Body of pancreas (tissue), 4 donors: Measurements from ENCODE around the gene SKAP2. TPM values are rescaled to one million over a fixed set of nuclear protein-coding genes. Genes with fewer than 3 reads are reported as not detected.

Experiments
- ATAC-seq: fragments of 150-250 bp; one replicate; pipeline ENCODE4 v1.9.1; 2016
- DNase-seq, 4 donors: peaks; one replicate each; pipeline ENCODE4 v3.0.0-alpha.2; 2019
- H3K27ac ChIP-seq, 4 donors: fragments of 200-600 bp; sonication (generic); 1 replicate in 3 of 4; 2 replicates in 1 of 4; pipeline versions ENCODE4 v1.5.1 to v1.6.1; 2016 to 2019; ENCODE audit warnings: mild to moderate bottlenecking in 1 of 4, mixed read lengths in 1 of 4, moderate library complexity in 1 of 4
- H3K27me3 ChIP-seq, 2 donors: fragments of 200-600 bp; sonication (generic); one replicate each; pipeline ENCODE4 v1.6.0; 2016; ENCODE audit warnings: mild to moderate bottlenecking in 1 of 2
- H3K36me3 ChIP-seq, 2 donors: fragments of 200-600 bp; sonication (generic); replicated peaks in 1 of 2; 2 replicates each; pipeline ENCODE4 v1.5.1; 2016; ENCODE audit warnings: low read depth in 2 of 2; ENCODE audit not compliant: insufficient read depth in 1 of 2
- H3K4me1 ChIP-seq: fragments of 200-600 bp; sonication (generic); one replicate; pipeline ENCODE4 v1.6.0; 2016
- H3K4me3 ChIP-seq, 2 donors: fragments of 200-600 bp; sonication (generic); 1 replicate in 1 of 2; 2 replicates in 1 of 2; pipeline ENCODE4 v1.5.1; 2016 to 2019
- H3K9me3 ChIP-seq, 3 donors: fragments of 200-600 bp; sonication (generic); 1 replicate in 2 of 3; 2 replicates in 1 of 3; pipeline ENCODE4 v1.5.1; 2016
- POLR2A ChIP-seq, 3 donors: fragments of 450-650 bp; IDR thresholded peaks; one replicate each; pipeline ENCODE4 v1.6.1; 2016; ENCODE audit warnings: antibody characterized with exemption in 3 of 3, mild to moderate bottlenecking in 2 of 3
- WGBS, 2 donors: methylation state at CpG; one replicate each; pipeline ENCODE4 v1.1.5; 2017; 5-methylcytosine and 5-hydroxymethylcytosine counted together
- intact Hi-C: fragments of 100-400 bp; cut with DNase I; formaldehyde crosslinking; loops from one replicate; pipeline ENCODE4 v1.15.1; 2023
- total RNA-seq, 2 donors: library from RNA; depleted of rRNA; stranded (reverse); fragments of >200 nt; gene quantifications; one replicate each; pipeline ENCODE4 v1.1.0, GENCODE V29; 2016
- TF ChIP-seq, protein P1 (sequence below), 7 experiments: fragments of 450-650 bp in 4 of 7; fragments of 200-600 bp in 3 of 7; sonication (generic) in 3 of 7; IDR thresholded peaks; one replicate each; pipeline ENCODE4 v1.5.1; 2016 to 2019; ENCODE audit warnings: antibody characterized with exemption in 7 of 7

SKAP2 gene
- total RNA-seq, 2 donors from 2014 or later = 8.6 to 12.7 TPM

DNA sequence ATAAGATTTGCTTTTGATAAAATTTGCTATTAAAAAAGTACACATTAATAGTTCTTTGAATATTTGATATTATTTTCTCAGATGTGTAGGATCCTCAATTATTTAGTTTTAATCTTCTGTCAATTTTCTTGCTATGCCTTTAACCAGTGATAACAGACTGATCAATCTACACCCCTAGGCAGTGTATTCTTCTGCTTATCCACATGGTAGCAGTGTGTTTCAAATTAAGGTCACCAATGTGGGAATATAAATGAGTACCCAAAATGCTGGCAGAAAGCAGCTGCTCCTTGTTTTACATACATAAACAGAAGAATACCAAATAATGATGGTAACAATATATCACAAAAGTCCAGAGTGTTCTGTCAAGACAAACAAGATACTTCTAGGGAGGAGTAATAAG lies 87.0 kb downstream of the SKAP2 start:
- no peak for TF ChIP-seq POLR2A (IDR thresholded peaks at IDR 0.05)
- TF ChIP-seq, protein P1, sequence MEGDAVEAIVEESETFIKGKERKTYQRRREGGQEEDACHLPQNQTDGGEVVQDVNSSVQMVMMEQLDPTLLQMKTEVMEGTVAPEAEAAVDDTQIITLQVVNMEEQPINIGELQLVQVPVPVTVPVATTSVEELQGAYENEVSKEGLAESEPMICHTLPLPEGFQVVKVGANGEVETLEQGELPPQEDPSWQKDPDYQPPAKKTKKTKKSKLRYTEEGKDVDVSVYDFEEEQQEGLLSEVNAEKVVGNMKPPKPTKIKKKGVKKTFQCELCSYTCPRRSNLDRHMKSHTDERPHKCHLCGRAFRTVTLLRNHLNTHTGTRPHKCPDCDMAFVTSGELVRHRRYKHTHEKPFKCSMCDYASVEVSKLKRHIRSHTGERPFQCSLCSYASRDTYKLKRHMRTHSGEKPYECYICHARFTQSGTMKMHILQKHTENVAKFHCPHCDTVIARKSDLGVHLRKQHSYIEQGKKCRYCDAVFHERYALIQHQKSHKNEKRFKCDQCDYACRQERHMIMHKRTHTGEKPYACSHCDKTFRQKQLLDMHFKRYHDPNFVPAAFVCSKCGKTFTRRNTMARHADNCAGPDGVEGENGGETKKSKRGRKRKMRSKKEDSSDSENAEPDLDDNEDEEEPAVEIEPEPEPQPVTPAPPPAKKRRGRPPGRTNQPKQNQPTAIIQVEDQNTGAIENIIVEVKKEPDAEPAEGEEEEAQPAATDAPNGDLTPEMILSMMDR (IDR thresholded peaks at IDR 0.05) = no peak
- no peaks in the 10 kb centered on the region for H3K27me3 ChIP-seq
- no peak overlapping the region for H3K27ac ChIP-seq
- no peaks in the 10 kb centered on the region for H3K36me3 ChIP-seq
- ATAC-seq = no peak
- H3K4me3 ChIP-seq = no peak overlapping the region
- intact Hi-C loops = no loop called here
- DNase-seq = no peak
- no peaks in the 10 kb centered on the region for H3K4me1 ChIP-seq
- H3K9me3 ChIP-seq = no peaks in the 10 kb centered on the region

DNA sequence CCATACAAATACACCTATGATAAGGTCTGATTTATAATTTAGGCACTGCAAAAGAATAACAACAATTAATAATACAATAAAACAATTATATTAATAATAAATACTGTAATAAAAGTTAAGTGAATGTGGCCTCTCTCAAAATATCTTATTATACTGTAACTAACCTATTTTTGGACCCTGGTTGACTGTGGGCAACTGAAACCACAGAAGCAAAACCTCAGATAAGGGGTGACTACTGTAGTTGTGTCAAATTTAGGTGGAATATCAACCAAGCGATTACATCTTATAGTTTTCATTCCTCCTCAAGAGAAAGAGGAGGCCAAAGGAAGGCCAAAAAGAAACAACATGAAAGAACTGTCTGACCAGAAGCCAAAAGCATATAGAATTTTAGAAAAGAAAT lies 103.9 kb downstream of the SKAP2 start:
- H3K36me3 ChIP-seq = no peaks in the 10 kb centered on the region
- intact Hi-C loops = no loop called here
- WGBS, 2 donors = 67 to 89% methylated on average over 1 of the region's 1 CpG
- H3K4me3 ChIP-seq = no peak overlapping the region
- TF ChIP-seq POLR2A (IDR thresholded peaks at IDR 0.05) = no peak
- TF ChIP-seq, protein P1 (IDR thresholded peaks at IDR 0.05) = no peak
- H3K4me1 ChIP-seq = no peaks in the 10 kb centered on the region
- H3K9me3 ChIP-seq = no peaks in the 10 kb centered on the region
- no peak overlapping the region for H3K27ac ChIP-seq
- no peak for ATAC-seq
- DNase-seq = no peak
- H3K27me3 ChIP-seq = no peaks in the 10 kb centered on the region

DNA sequence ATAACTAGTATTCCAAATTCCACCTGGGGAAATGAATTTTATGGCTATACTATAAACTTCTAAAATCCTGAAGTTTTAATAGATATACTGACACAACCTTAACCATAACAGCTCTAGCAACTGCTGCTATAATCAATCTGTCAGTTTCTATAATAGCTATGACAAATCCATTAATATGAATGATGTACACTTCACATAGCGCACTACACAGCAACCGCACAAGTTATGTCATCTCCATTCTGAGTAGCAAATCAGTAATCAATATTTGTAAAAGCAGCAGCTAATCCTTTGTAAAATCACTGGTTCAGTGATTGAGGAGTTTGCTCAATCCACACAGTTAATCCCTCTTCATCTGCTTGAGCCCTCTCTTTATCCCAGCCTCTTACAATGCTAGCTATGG lies 105.3 kb downstream of the SKAP2 start:
- Histone ChIP-seq H3K4me1 (no peaks in the 10 kb centered on the region), H3K36me3 (no peaks in the 10 kb centered on the region), H3K27me3 (no peaks in the 10 kb centered on the region), H3K9me3 (no peaks in the 10 kb centered on the region), H3K4me3 (no peak overlapping the region), H3K27ac (no peak overlapping the region)
- ATAC-seq (no peak), DNase-seq (no peak)
- TF ChIP-seq, protein P1 (IDR thresholded peaks at IDR 0.05) = no peak
- TF ChIP-seq POLR2A (IDR thresholded peaks at IDR 0.05) = no peak
- intact Hi-C loops = no loop called here
- WGBS, 2 donors = 89 to 100% methylated on average over 2 of the region's 2 CpGs

DNA sequence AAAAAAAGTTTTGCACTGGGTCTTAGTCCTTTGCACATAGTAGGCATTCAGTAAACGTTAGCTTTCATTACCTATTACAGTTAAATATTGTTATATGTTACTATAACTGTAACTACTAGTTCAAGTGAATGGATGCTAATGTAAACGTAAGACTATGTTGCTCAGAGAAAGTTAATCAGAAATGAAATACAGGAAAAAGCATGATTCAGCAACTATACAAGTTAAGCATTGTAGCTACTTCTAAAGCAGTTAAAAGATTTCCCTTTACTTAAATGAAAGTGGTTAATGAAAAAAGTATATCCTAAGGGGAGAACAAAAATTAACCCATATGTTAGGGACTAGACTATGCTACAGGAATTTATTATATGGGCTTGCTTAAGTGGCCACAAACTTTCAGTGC lies 121.2 kb downstream of the SKAP2 start:
- Histone ChIP-seq H3K4me3 (no peak overlapping the region), H3K36me3 (no peaks in the 10 kb centered on the region), H3K4me1 (no peaks in the 10 kb centered on the region), H3K9me3 (no peaks in the 10 kb centered on the region), H3K27ac (no peak overlapping the region), H3K27me3 (no peaks in the 10 kb centered on the region)
- TF ChIP-seq, protein P1 (IDR thresholded peaks at IDR 0.05) = no peak
- TF ChIP-seq POLR2A (IDR thresholded peaks at IDR 0.05) = no peak
- DNase-seq (no peak), ATAC-seq (no peak)
- 46 to 52% methylated on average over 2 of the region's 2 CpGs for WGBS, 2 donors
- intact Hi-C loops = no loop called here

DNA sequence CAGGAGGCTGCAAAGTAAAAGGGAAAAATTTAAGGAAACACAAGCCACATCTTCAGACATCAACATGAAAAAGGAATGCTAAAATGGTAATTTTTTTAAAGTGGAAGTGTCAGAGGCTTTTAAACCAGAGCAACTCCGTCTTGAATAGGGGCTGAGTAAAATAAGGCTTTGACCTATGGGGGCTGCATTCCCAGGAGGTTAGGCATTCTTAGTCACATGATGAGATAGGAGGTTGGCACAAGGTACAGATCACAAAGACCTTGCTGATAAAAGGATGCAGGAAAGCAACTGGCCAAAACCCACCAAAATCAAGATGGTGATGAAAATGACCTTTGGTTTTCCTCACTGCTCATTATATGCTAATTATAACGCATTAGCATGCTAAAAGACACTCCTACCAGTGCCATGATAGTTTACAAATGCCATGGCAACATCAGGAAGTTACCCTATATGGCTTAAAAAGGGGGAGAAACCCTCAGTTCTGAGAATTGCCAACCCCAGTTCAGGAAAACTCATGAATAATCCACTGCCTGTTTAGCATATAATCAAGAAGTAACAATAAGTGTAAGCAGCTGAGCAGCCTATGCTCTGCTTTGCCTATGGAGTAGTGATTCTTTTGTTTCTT lies 128.3 kb downstream of the SKAP2 start:
- H3K27ac ChIP-seq = no peak overlapping the region
- H3K27me3 ChIP-seq = no peaks in the 10 kb centered on the region
- 65 to 78% methylated on average over 2 of the region's 2 CpGs for WGBS, 2 donors
- intact Hi-C loops = no loop called here
- H3K36me3 ChIP-seq = no peaks in the 10 kb centered on the region
- H3K9me3 ChIP-seq = no peaks in the 10 kb centered on the region
- H3K4me1 ChIP-seq = peaks cover 4% of the 10 kb centered on the region
- ATAC-seq (no peak), DNase-seq (no peak)
- H3K4me3 ChIP-seq = no peak overlapping the region
- TF ChIP-seq, protein P1 (IDR thresholded peaks at IDR 0.05) = no peak
- TF ChIP-seq POLR2A (IDR thresholded peaks at IDR 0.05) = no peak
